COLO829 (cell line): ENCODE data around the gene RNFT2.
"Not testable (repeated sequence)": the region's sequence is repeated elsewhere in the genome, so short reads cannot be mapped to it uniquely, and the experiment has no call there.

Source experiments
- DNase-seq: peaks from one replicate; pipeline ENCODE4 v3.0.0; 2012; ENCODE audit warnings: low spot score

Gene RNFT2

GRCh38 chr12:116744766-116745165 lies 6.7 kb downstream of the RNFT2 start:
- no peak for DNase-seq

DNA sequence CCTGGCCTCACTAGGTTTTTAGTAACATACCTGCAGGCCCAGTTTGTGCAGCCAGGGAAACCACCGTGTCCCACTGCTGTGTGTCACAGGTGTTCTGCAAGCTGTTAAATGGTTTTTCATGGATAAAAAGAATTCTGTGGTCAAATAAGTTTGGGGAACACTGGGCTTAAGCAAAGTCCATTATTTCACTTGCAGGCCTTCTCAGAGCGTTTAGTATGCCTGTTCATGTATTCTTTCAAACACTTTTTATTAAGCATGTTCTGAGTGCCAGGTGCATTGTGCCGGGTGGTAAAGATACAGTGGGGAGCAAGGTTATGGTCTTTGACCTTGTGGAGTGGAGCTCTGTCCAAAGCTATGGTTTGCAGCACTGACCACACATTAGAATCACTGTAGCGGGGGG lies 7.4 kb downstream of the RNFT2 start:
- no peak for DNase-seq

GRCh38 chr12:116749884-116750283 lies 11.8 kb downstream of the RNFT2 start:
- no peak for DNase-seq

DNA sequence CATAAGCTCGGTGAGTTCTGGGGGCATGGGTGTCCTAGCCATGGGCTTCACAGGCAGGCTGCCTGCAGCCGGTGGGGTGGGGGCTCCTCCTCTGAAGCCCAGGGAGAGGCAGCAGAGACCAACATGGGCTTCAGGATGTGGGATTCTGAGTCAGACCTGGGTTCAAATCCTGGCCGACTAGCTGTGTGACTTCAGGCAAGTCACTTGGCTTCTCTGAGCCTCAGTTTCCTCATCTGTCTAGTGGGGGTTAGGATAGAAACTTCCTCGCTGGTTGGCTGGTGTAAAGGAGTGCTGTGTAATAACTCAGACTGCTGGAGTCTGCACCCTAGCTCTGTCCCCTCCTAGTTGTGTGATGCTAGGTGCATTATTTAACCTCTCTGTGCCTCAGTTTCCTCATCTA lies 12.2 kb downstream of the RNFT2 start:
- DNase-seq: no peak

- not testable (repeated sequence) for DNase-seq
Measured at GRCh38 chr12:116754097-116754496, 16.0 kb downstream of the RNFT2 start.

DNA sequence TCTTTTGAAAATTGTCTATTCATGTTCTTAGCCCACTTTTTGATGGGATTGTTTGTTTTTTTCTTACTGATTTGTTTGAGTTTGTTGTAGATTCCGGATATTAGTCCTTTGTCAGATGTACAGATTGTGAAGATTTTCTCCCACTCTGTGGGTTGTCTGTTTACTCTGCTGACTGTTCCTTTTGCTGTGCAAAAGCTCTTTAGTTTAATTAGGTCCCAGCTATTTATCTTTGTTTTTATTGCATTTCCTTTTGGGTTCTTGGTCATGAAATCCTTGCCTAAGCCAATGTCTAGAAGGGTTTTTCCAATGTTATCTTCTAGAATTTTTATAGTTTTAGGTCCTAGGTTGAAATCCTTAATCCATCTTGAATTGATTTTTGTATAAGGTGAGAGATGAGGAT lies 16.7 kb downstream of the RNFT2 start:
- DNase-seq: not testable (repeated sequence)

- no peak for DNase-seq
Measured at GRCh38 chr12:116759783-116760621, 21.9 kb downstream of the RNFT2 start.

DNA sequence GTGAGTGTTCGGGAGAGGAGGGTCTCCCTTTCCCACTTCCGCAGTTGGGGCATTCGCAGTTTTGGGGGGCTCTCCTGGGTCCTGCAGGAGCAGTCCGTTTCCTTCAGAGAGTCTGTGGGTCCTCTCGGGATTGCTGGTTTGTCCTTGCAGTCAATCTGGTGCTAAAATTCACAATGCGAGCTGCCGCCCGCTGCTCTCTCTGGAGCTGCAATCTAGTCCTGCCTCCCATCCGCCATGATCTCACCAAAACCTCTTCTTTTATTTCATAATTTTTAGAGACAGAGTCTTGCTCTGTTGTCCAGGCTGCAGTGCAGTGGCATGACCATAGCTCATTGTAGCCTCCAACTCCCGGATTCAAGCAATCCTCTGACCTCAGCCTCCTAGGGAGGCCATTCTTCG lies 22.5 kb downstream of the RNFT2 start:
- no peak for DNase-seq

DNA sequence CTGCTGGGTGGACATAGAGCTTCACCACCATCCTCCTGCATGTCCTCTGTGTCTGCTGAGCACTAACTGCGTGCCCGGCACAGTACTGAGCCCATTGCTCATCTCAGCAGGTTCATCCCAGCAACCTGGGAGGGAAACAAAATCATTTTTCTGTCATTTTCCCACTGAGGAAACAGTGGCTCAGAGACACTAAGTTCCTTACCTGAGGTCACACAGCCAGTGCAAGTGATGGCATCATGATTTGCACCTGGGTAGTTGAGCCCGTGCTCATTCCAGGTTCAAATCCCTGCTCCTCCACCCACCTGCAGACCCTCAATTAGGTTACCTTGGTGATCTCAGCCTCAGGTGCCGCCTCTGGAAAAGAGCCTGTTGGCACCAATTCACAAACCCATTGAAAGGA lies 23.4 kb downstream of the RNFT2 start:
- no peak for DNase-seq

GRCh38 chr12:116765271-116765670 lies 27.2 kb downstream of the RNFT2 start:
- no peak for DNase-seq

DNA sequence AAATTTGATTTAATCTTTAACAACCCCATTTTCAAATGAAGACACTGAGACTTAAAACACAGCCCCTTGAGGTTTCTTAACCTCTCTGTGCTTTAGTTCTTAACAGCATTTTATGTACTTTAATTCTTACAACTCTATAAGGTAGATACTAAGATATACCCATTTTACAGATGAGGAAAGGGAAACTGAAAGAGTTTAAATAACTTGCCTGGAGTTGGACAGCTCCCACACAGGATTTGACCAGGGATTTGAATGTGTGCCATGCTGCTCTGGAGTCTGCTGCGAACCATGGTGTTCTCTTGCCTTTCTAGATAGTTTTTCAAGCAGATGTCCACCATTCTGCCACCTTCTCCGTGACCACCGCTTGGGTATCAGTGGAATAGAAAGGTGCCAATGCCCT lies 28.2 kb downstream of the RNFT2 start:
- DNase-seq: no peak

- DNase-seq: no peak
Measured at GRCh38 chr12:116766746-116767145, 28.6 kb downstream of the RNFT2 start.

DNA sequence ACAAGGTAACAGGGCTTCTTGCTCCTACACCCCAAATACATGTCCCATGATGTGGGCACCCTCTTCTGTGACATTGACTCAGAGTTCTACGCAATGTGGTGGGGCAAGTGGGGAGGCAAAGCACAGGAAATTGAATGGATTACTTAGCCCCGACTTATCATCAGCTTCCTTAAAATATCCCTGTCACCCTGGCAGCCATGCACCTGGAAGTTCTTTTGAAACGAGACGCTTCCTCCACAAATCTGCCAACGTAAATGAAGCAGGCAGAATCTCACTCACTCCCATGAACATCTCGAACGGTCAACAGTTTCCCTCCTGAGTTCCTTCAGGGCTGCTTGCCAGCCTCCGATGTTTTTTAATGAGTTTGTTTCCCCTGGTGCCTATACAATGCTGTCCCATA lies 33.5 kb downstream of the RNFT2 start:
- DNase-seq: no peak

DNA sequence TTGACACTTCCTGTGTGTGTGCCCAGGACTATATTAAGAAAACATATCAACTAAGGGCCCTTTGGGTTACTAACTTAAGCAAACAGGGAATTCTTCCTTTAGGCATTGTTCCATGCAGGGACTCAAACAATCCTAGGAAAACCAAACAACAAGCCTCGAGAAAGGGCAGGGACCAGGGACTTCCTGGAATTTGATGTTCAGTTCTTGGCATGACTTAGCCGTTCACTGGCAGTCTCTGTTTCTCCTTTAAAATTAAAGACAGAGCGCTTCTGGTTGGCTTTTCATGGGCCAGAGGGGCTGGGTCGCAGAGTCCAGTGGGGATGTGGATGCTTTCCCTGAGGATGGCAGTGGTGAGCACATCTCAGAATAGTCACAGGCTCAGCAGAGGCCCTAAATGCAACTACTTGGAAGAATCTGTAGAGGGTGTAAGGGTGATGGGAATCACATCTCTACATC lies 35.2 kb downstream of the RNFT2 start:
- DNase-seq: peak; percentile 8

DNA sequence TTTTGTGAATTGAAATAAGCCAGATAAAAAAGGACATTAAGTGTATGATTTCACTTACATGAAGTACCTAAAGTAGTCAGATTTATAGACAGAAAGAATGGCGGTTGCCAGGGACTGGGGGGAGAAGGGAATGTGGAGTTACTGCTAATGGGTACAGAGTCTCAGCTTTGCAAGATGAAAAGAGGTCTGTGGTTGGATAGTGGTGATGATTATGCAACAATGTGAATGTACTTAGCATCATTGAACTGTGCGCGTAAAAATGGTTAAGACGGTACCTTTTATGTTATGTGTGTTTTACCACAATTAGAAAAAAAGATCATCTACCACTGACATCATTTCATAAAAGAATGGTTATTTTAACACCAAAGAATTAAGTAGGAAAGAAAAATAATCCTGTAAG lies 35.9 kb downstream of the RNFT2 start:
- DNase-seq: no peak

GRCh38 chr12:116777245-116777644 lies 39.1 kb downstream of the RNFT2 start:
- no peak for DNase-seq

- DNase-seq: no peak
Measured at GRCh38 chr12:116779597-116779996, 41.5 kb downstream of the RNFT2 start.

- DNase-seq: no peak
Measured at GRCh38 chr12:116780942-116781341, 42.8 kb downstream of the RNFT2 start.

GRCh38 chr12:116783525-116784237 lies 45.6 kb downstream of the RNFT2 start:
- no peak for DNase-seq

DNA sequence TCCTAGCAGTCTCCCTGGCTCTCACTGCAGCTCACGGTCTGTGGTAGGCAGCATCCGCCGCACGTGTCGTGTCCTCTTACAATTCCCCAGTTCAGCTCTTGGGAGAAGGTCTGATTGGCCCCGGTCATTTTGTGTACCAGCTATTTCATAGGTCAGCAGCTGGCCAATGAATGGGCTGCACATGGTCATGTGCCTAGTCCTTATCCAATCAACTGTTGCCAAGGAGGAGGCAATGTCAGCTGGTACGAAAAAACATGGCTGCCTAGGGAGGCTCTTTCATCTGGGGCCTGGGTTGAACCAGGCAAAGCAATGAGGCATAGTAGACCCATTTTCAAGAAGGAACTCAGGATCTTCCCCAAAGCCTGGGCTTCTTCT lies 46.1 kb downstream of the RNFT2 start:
- DNase-seq: no peak

DNA sequence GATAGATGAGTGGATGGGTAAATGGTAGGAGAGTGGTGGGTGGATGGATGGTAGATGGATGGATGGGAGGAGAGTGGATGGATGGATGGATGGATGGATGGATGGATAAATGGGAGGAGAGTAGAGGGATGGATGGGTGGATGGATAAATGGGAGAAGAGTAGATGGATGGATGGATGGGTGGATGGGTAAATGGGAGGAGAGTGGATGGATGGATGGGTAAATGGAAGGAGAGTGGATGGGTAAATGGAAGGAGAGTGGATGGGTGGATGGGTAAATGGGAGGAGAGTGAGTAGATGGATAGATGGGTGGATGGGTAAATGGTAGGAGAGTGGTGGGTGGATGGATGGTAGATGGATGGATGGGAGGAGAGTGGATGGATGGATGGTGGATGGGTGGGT lies 51.4 kb downstream of the RNFT2 start:
- not testable (repeated sequence) for DNase-seq

DNA sequence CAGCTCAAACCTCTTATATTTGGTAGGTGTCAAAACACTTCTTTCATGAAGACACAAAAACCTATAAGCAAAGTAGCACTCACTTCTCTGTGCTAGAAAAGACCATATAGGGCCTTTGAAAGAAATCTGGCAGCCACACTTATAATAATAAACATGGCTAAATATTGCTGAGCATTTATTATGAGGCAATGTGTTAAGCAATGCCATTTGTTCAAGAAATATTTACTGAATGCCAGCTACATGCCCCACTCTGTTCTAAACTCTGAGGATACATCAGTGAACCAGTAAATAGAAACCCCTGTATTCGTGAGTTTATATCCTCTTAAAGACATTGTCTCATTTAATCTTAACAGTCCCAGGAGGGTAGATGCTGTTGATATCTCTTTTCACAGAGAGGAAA lies 52.0 kb downstream of the RNFT2 start:
- DNase-seq: no peak

GRCh38 chr12:116792403-116792802 lies 54.3 kb downstream of the RNFT2 start:
- no peak for DNase-seq

GRCh38 chr12:116794725-116795124 lies 56.6 kb downstream of the RNFT2 start:
- DNase-seq: no peak
